Activated CD4-positive, alpha-beta memory T cell treated with anti-CD3 and anti-CD28 coated beads for 36 hours (primary cell): ENCODE measurements around the gene SPATS2L. TPM values are rescaled to one million over a fixed set of nuclear protein-coding genes. Genes with fewer than 3 reads are reported as not detected.
"Not testable (repeated sequence)": the region's sequence is repeated elsewhere in the genome, so short reads cannot be mapped to it uniquely, and the experiment has no call there.

ENCODE experiments used
- CTCF ChIA-PET: fragments of 350-600 bp; sonication (Branson Sonifier 250); formaldehyde crosslinking; loops from one replicate; lab custom pipeline; 2021; ENCODE audit warnings: antibody characterized with exemption, inconsistent platforms; lab: Charles Lee
- POLR2A ChIA-PET: fragments of 350-600 bp; sonication (Branson Sonifier 250); formaldehyde crosslinking; loops from one replicate; lab custom pipeline; 2021; ENCODE audit warnings: antibody characterized with exemption; lab: Charles Lee
- DNase-seq: peaks from one replicate; pipeline ENCODE4 v3.0.0-alpha.2; 2020
- H3K27ac Mint-ChIP-seq: one replicate; pipeline ENCODE4 v1.8.0; 2021; ENCODE audit warnings: mixed read lengths
- H3K27me3 Mint-ChIP-seq: one replicate; pipeline ENCODE4 v1.8.0; 2021; ENCODE audit warnings: mixed read lengths
- H3K36me3 Mint-ChIP-seq: one replicate; pipeline ENCODE4 v1.8.0; 2021; ENCODE audit warnings: mixed read lengths
- H3K4me1 Mint-ChIP-seq: one replicate; pipeline ENCODE4 v1.8.0; 2021; ENCODE audit warnings: low read depth, mixed read lengths
- H3K4me3 Mint-ChIP-seq: one replicate; pipeline ENCODE4 v1.8.0; 2021; ENCODE audit warnings: mild to moderate bottlenecking, mixed read lengths
- H3K9me3 Mint-ChIP-seq: one replicate; pipeline ENCODE4 v1.8.0; 2021; ENCODE audit warnings: mixed read lengths
- intact Hi-C: fragments of 100-400 bp; cut with micrococcal nuclease; formaldehyde crosslinking; loops from one replicate; pipeline ENCODE4 v1.15.1; 2023
- total RNA-seq, 2 experiments: library from RNA; stranded (reverse); gene quantifications; one replicate each; pipeline ENCODE4 v1.2.3, GENCODE V29; 2021

SPATS2L gene
- total RNA-seq, 2 experiments from 2014 or later: 25.4 to 28.8 TPM

GRCh38 chr2:200329798-200330197 is 23.3 kb downstream of the SPATS2L start:
- Mint-ChIP-seq H3K4me1 (no peaks in the 10 kb centered on the region), H3K4me3 (no peak overlapping the region), H3K36me3 (no peaks in the 10 kb centered on the region), H3K27me3 (no peaks in the 10 kb centered on the region), H3K9me3 (no peaks in the 10 kb centered on the region), H3K27ac (no peak overlapping the region)
- CTCF ChIA-PET: no interaction called here
- DNase-seq: no peak
- intact Hi-C loops: no loop called here
- POLR2A ChIA-PET: no interaction called here

GRCh38 chr2:200330351-200331060 is 24.0 kb downstream of the SPATS2L start:
- intact Hi-C loops: no loop called here
- no peak overlapping the region for H3K4me3 Mint-ChIP-seq

DNA sequence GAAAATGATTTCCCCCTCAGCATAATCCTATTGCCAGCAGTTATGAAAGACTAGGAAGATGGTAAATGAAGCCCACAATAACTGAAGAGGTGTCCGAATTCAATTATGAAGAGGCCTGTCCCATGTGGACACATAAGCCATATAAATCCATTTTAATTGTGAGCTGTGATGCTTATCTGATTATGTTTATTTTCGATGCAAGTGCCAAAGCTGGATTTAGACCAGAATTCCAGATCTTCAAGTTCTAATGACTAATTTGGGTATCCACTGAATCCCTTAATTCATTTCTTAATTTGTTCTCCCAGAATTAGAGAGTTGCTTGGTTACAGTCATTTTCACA is 24.5 kb downstream of the SPATS2L start:
- Mint-ChIP-seq H3K36me3 (no peaks in the 10 kb centered on the region), H3K27ac (no peak overlapping the region), H3K4me3 (no peak overlapping the region), H3K9me3 (no peaks in the 10 kb centered on the region), H3K27me3 (no peaks in the 10 kb centered on the region), H3K4me1 (no peaks in the 10 kb centered on the region)
- POLR2A ChIA-PET: interaction anchor here (0.8 kb wide), 1 partner anchor 15 kb away, joined by 3 read pairs; no protein-coding TSS in a partner anchor
- no peak for DNase-seq
- intact Hi-C loops: no loop called here
- CTCF ChIA-PET: no interaction called here

More at GRCh38 chr2:200330351-200331060, 24.0 kb downstream of the SPATS2L start:
- Mint-ChIP-seq H3K27ac (no peak overlapping the region), H3K36me3 (no peaks in the 10 kb centered on the region), H3K9me3 (no peaks in the 10 kb centered on the region), H3K27me3 (no peaks in the 10 kb centered on the region), H3K4me1 (no peaks in the 10 kb centered on the region)
- CTCF ChIA-PET: no interaction called here
- DNase-seq: no peak
- POLR2A ChIA-PET: interaction anchor here (0.8 kb wide), 1 partner anchor 15 kb away, joined by 3 read pairs; no protein-coding TSS in a partner anchor

DNA sequence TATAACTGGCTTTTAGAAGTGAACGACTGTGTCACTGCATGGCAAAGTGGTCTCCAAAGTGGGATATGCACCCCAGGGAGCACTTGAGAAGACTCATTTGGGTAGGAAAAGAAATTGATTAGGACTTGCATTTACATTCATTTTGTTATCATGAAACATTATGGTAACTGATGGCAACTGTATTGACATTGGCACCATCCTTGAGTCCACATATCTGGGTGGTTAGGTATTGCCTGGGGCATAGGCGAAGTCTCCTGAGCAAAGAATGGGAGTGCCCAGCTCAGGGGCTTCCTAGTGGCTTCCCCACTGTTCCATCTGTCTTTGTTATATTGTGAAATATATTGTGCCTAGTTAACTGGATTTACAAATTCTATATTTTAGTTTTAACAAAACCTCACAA is 29.2 kb downstream of the SPATS2L start:
- ChIA-PET POLR2A (no interaction called here), CTCF (no interaction called here)
- Mint-ChIP-seq H3K4me1 (no peaks in the 10 kb centered on the region), H3K27me3 (no peaks in the 10 kb centered on the region), H3K9me3 (no peaks in the 10 kb centered on the region), H3K27ac (no peak overlapping the region), H3K36me3 (no peaks in the 10 kb centered on the region), H3K4me3 (no peak overlapping the region)
- intact Hi-C loops: no loop called here
- no peak for DNase-seq

GRCh38 chr2:200336980-200337615 is 30.6 kb downstream of the SPATS2L start:
- no peaks in the 10 kb centered on the region for H3K27me3 Mint-ChIP-seq
- ChIA-PET CTCF (no interaction called here), POLR2A (no interaction called here)
- no peak for DNase-seq
- H3K27ac Mint-ChIP-seq: no peak overlapping the region
- no peaks in the 10 kb centered on the region for H3K36me3 Mint-ChIP-seq
- intact Hi-C loops: no loop called here
- peaks cover 3% of the 10 kb centered on the region for H3K4me1 Mint-ChIP-seq
- H3K9me3 Mint-ChIP-seq: no peaks in the 10 kb centered on the region
- no peak overlapping the region for H3K4me3 Mint-ChIP-seq

DNA sequence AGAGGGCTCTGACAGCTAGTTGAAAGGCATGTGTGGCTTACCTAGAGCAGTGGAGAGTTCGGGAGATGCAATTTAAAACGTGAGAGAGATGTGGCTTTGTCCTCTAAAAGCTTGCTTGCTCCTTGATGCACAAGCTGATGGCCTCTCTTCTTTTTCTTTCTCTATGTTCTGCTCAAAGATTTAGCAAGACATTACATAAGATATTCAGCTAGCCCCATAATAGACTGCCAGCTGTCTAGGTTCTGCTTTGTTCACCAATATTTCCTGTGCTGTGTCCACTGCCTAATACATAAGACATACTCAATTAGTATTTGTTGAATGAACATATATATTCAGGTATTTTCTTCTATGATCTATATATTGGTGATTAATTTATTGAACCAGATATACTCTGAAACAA is 31.1 kb downstream of the SPATS2L start:
- Mint-ChIP-seq H3K9me3 (no peaks in the 10 kb centered on the region), H3K36me3 (no peaks in the 10 kb centered on the region), H3K4me3 (no peak overlapping the region), H3K4me1 (peaks cover 3% of the 10 kb centered on the region), H3K27me3 (no peaks in the 10 kb centered on the region), H3K27ac (no peak overlapping the region)
- intact Hi-C loops: no loop called here
- ChIA-PET CTCF (no interaction called here), POLR2A (no interaction called here)
- no peak for DNase-seq

GRCh38 chr2:200338692-200339091 is 32.2 kb downstream of the SPATS2L start:
- Mint-ChIP-seq H3K27me3 (no peaks in the 10 kb centered on the region), H3K4me1 (peaks cover 3% of the 10 kb centered on the region), H3K27ac (no peak overlapping the region), H3K9me3 (no peaks in the 10 kb centered on the region), H3K36me3 (no peaks in the 10 kb centered on the region), H3K4me3 (no peak overlapping the region)
- no peak for DNase-seq
- ChIA-PET CTCF (no interaction called here), POLR2A (interaction anchor here (0.6 kb wide), 1 partner anchor 86 kb away, joined by 3 read pairs; no protein-coding TSS in a partner anchor)
- intact Hi-C loops: no loop called here

- H3K27ac Mint-ChIP-seq: no peak overlapping the region
- H3K4me3 Mint-ChIP-seq: no peak overlapping the region
- CTCF ChIA-PET: no interaction called here
These were observed 34.2 kb downstream of the SPATS2L start for GRCh38 chr2:200340508-200341224.

GRCh38 chr2:200341376-200341775 is 34.9 kb downstream of the SPATS2L start:
- intact Hi-C loops: no loop called here
- CTCF ChIA-PET: no interaction called here
- POLR2A ChIA-PET: no interaction called here

More at GRCh38 chr2:200340508-200341224, 34.2 kb downstream of the SPATS2L start:
- intact Hi-C loops: no loop called here
- H3K9me3 Mint-ChIP-seq: peaks cover 5% of the 10 kb centered on the region
- DNase-seq: no peak
- no peaks in the 10 kb centered on the region for H3K27me3 Mint-ChIP-seq
- POLR2A ChIA-PET: no interaction called here
- H3K36me3 Mint-ChIP-seq: no peaks in the 10 kb centered on the region
- H3K4me1 Mint-ChIP-seq: peaks cover 3% of the 10 kb centered on the region

GRCh38 chr2:200342235-200342634 is 35.7 kb downstream of the SPATS2L start:
- peaks cover 3% of the 10 kb centered on the region for H3K4me1 Mint-ChIP-seq
- H3K27me3 Mint-ChIP-seq: no peaks in the 10 kb centered on the region
- no peak overlapping the region for H3K27ac Mint-ChIP-seq
- peaks cover 5% of the 10 kb centered on the region for H3K9me3 Mint-ChIP-seq
- no peak for DNase-seq
- CTCF ChIA-PET: no interaction called here
- H3K36me3 Mint-ChIP-seq: no peaks in the 10 kb centered on the region
- intact Hi-C loops: no loop called here
- POLR2A ChIA-PET: no interaction called here
- no peak overlapping the region for H3K4me3 Mint-ChIP-seq

More at GRCh38 chr2:200341376-200341775, 34.9 kb downstream of the SPATS2L start:
- Mint-ChIP-seq H3K27ac (no peak overlapping the region), H3K36me3 (no peaks in the 10 kb centered on the region), H3K4me3 (no peak overlapping the region), H3K27me3 (no peaks in the 10 kb centered on the region), H3K9me3 (peaks cover 5% of the 10 kb centered on the region), H3K4me1 (peaks cover 3% of the 10 kb centered on the region)
- DNase-seq: no peak

DNA sequence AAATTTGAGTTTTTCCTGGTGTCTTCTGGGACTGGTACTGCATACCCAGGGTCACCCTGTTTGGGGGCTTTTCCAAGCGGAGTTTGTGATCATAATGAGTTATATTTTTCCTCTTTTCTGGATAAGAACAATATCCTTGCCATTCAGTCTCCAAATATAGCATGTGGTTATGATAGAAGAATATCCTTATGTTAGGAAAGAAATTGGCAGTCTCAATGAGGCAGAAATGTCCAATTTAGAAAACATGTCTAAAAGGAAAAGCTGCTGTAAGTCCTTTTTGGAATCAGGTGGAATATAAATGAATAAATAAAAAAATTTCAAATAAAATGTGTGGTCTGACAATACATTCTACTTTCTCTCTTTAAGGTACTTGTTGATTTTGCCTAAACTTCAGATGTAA is 36.2 kb downstream of the SPATS2L start:
- Mint-ChIP-seq H3K27me3 (no peaks in the 10 kb centered on the region), H3K36me3 (no peaks in the 10 kb centered on the region)
- no peak for DNase-seq

GRCh38 chr2:200344202-200344601 is 37.7 kb downstream of the SPATS2L start:
- intact Hi-C loops, H3K4me3 Mint-ChIP-seq, H3K27ac Mint-ChIP-seq, POLR2A ChIA-PET, DNase-seq, H3K4me1 Mint-ChIP-seq, H3K27me3 Mint-ChIP-seq, H3K9me3 Mint-ChIP-seq, CTCF ChIA-PET, H3K36me3 Mint-ChIP-seq: not testable (repeated sequence)

More for the DNA sequence above, 36.2 kb downstream of the SPATS2L start:
- Mint-ChIP-seq H3K4me3 (no peak overlapping the region), H3K4me1 (peaks cover 3% of the 10 kb centered on the region), H3K9me3 (peaks cover 5% of the 10 kb centered on the region), H3K27ac (no peak overlapping the region)
- POLR2A ChIA-PET: no interaction called here
- intact Hi-C loops: no loop called here
- CTCF ChIA-PET: no interaction called here
